Naive thymus-derived CD8-positive, alpha-beta T cell (primary cell): Measurements from ENCODE around the gene PRELP. TPM values are rescaled to one million over a fixed set of nuclear protein-coding genes. Genes with fewer than 3 reads are reported as not detected.
A peak's percentile ranks its signal among the peaks of the same experiment; 100 is the strongest.

Experiments used
- ATAC-seq, 2 donors: fragments of 150-1000 bp; cut with Tn5 transposase in 1 of 2; sonication (Bioruptor Pico), chemical (Tn5 transposase) in 1 of 2; 1 replicate in 1 of 2; 2 replicates in 1 of 2; pipeline ENCODE4 v1.10.0; 2021; ENCODE audit warnings: mild to moderate bottlenecking in 2 of 2, moderate library complexity in 2 of 2
- POLR2A ChIA-PET: fragments of 350-600 bp; sonication (Branson Sonifier 250); formaldehyde crosslinking; loops from one replicate; lab custom pipeline; 2021; ENCODE audit warnings: antibody characterized with exemption; lab: Charles Lee
- DNase-seq, 10 donors: peaks; one replicate each; pipeline versions ENCODE4 v3.0.0 to v3.0.0-alpha.2; 2020 to 2022
- H3K27ac Mint-ChIP-seq, 10 donors: one replicate each; pipeline ENCODE4 v1.8.0; 2020 to 2022; ENCODE audit warnings: mild to moderate bottlenecking in 10 of 10, mixed read lengths in 10 of 10, moderate library complexity in 4 of 10, inconsistent platforms in 1 of 10
- H3K27me3 Mint-ChIP-seq, 5 donors: one replicate each; pipeline ENCODE4 v1.8.0; 2021 to 2022; ENCODE audit warnings: mixed read lengths in 5 of 5
- H3K36me3 Mint-ChIP-seq, 3 donors: one replicate each; pipeline ENCODE4 v1.8.0; 2020 to 2022; ENCODE audit warnings: mixed read lengths in 3 of 3, mild to moderate bottlenecking in 2 of 3, inconsistent platforms in 1 of 3
- H3K4me1 Mint-ChIP-seq, 4 donors: one replicate each; pipeline ENCODE4 v1.8.0; 2021 to 2022; ENCODE audit warnings: mixed read lengths in 4 of 4
- H3K4me3 Mint-ChIP-seq, 10 donors: one replicate each; pipeline ENCODE4 v1.8.0; 2020 to 2022; ENCODE audit warnings: mild to moderate bottlenecking in 10 of 10, mixed read lengths in 10 of 10, moderate library complexity in 6 of 10, inconsistent platforms in 1 of 10
- H3K9me3 Mint-ChIP-seq, 9 donors: one replicate each; pipeline ENCODE4 v1.8.0; 2020 to 2022; ENCODE audit warnings: mixed read lengths in 9 of 9, mild to moderate bottlenecking in 3 of 9, inconsistent platforms in 1 of 9, moderate library complexity in 1 of 9
- polyA plus RNA-seq, 3 donors: library from polyadenylated mRNA; unstranded; fragments of 300-500 nt; fragmentation: Illumina TruSeq; gene quantifications; one replicate each; pipeline ENCODE4 v1.2.3, GENCODE V29; 2021
- total RNA-seq, 8 experiments: library from RNA in 2 of 8; stranded (reverse) in 2 of 8; gene quantifications; one replicate each; pipeline ENCODE4 v1.2.3 and lab custom pipeline; 2021 to 2026

The PRELP gene
- total and polyA plus RNA-seq, 5 experiments from 2014 or later = not detected

- ATAC-seq (no peak), DNase-seq (no peak)
- Mint-ChIP-seq H3K27me3 (no peaks in the 10 kb centered on the region), H3K4me3 (peak overlapping the region; percentile 69 to 87 (median 77)), H3K9me3 (no peaks in the 10 kb centered on the region), H3K27ac (peak overlapping the region in 6 of 10 donors; percentile 31 to 89 (median 64)), H3K36me3 (no peaks in the 10 kb centered on the region), H3K4me1 (peaks cover 2 to 20% (median 11%) of the 10 kb centered on the region in 4 donors)
- POLR2A ChIA-PET = interaction anchor here (1.0 kb wide), 1 partner anchor 220 kb away, joined by 4 read pairs; no protein-coding TSS in a partner anchor
Observed at GRCh38 chr1:203486618-203487370, 11.2 kb downstream of the PRELP start.

- ATAC-seq = no peak
- DNase-seq = no peak
- peak overlapping the region in 1 of 10 donors; percentile 22 for H3K27ac Mint-ChIP-seq
- POLR2A ChIA-PET = interaction anchor here (0.8 to 1.8 kb wide), 4 partner anchors 33 to 221 kb away, joined by 3 to 14 read pairs (median 4); no protein-coding TSS in a partner anchor
- peak overlapping the region in 6 of 10 donors; percentile 7 to 41 (median 20) for H3K4me3 Mint-ChIP-seq
- H3K4me1 Mint-ChIP-seq = peaks cover 2 to 20% (median 11%) of the 10 kb centered on the region in 4 donors
- no peaks in the 10 kb centered on the region for H3K36me3 Mint-ChIP-seq
- H3K9me3 Mint-ChIP-seq = no peaks in the 10 kb centered on the region
- H3K27me3 Mint-ChIP-seq = peaks cover 0 to 3% (median 0%) of the 10 kb centered on the region in 5 donors
Observed at GRCh38 chr1:203488539-203488938, 12.9 kb downstream of the PRELP start.

- POLR2A ChIA-PET = no interaction called here
- Mint-ChIP-seq H3K36me3 (no peaks in the 10 kb centered on the region), H3K27ac (no peak overlapping the region), H3K4me1 (peaks cover 2 to 20% (median 11%) of the 10 kb centered on the region in 4 donors), H3K9me3 (no peaks in the 10 kb centered on the region), H3K27me3 (peaks cover 0 to 5% (median 0%) of the 10 kb centered on the region in 5 donors), H3K4me3 (no peak overlapping the region)
- DNase-seq = no peak
- no peak for ATAC-seq
Observed at GRCh38 chr1:203490607-203491006, 15.0 kb downstream of the PRELP start.

GRCh38 chr1:203491664-203492063, 16.1 kb downstream of the PRELP start:
- Mint-ChIP-seq H3K36me3 (no peaks in the 10 kb centered on the region), H3K27me3 (peaks cover 0 to 5% (median 0%) of the 10 kb centered on the region in 5 donors), H3K4me1 (peaks cover 2 to 20% (median 11%) of the 10 kb centered on the region in 4 donors), H3K9me3 (no peaks in the 10 kb centered on the region), H3K4me3 (no peak overlapping the region), H3K27ac (peak overlapping the region in 1 of 10 donors; percentile 14)
- DNase-seq = no peak
- POLR2A ChIA-PET = no interaction called here
- ATAC-seq = no peak

GRCh38 chr1:203492082-203492747, 16.6 kb downstream of the PRELP start:
- DNase-seq (no peak), ATAC-seq (no peak)
- Mint-ChIP-seq H3K27ac (peak overlapping the region in 2 of 10 donors; percentile 21 to 80), H3K27me3 (peaks cover 0 to 5% (median 0%) of the 10 kb centered on the region in 5 donors), H3K9me3 (no peaks in the 10 kb centered on the region), H3K4me3 (no peak overlapping the region), H3K36me3 (no peaks in the 10 kb centered on the region), H3K4me1 (peaks cover 2 to 17% (median 11%) of the 10 kb centered on the region in 4 donors)
- POLR2A ChIA-PET = no interaction called here

- POLR2A ChIA-PET = no interaction called here
- peak overlapping the region in 2 of 10 donors; percentile 21 to 80 for H3K27ac Mint-ChIP-seq
- no peak for ATAC-seq
- H3K4me1 Mint-ChIP-seq = peaks cover 0 to 12% (median 7%) of the 10 kb centered on the region in 4 donors
- H3K4me3 Mint-ChIP-seq = no peak overlapping the region
- peaks cover 0 to 5% (median 0%) of the 10 kb centered on the region in 5 donors for H3K27me3 Mint-ChIP-seq
- no peaks in the 10 kb centered on the region for H3K9me3 Mint-ChIP-seq
- H3K36me3 Mint-ChIP-seq = no peaks in the 10 kb centered on the region
- DNase-seq = no peak
Observed at GRCh38 chr1:203492748-203493130, 17.1 kb downstream of the PRELP start.

GRCh38 chr1:203493901-203494300, 18.3 kb downstream of the PRELP start, which contains the start of gene OPTC:
Gene OPTC, plus strand, starts transcription at chr1:203494153. Its CDS starts 1,853 bp downstream, at chr1:203496006.
- Mint-ChIP-seq H3K4me3 (no peak within 1 kb of the TSS), H3K4me1 (peaks cover 0 to 5% (median 3%) of the 10 kb centered on the region in 4 donors), H3K9me3 (no peaks in the 10 kb centered on the region), H3K36me3 (no peaks in the 10 kb centered on the region), H3K27ac (peak within 1 kb of the TSS in 1 of 10 donors; percentile 37), H3K27me3 (peaks cover 0 to 5% (median 0%) of the 10 kb centered on the region in 5 donors)
- POLR2A ChIA-PET = no interaction called here
- no peak for DNase-seq
- no peak for ATAC-seq

- H3K27me3 Mint-ChIP-seq = peaks cover 0 to 5% (median 0%) of the 10 kb centered on the region in 5 donors
- POLR2A ChIA-PET = no interaction called here
- H3K4me3 Mint-ChIP-seq = no peak overlapping the region
- peaks cover 0 to 5% (median 2%) of the 10 kb centered on the region in 4 donors for H3K4me1 Mint-ChIP-seq
- no peak overlapping the region for H3K27ac Mint-ChIP-seq
- no peaks in the 10 kb centered on the region for H3K9me3 Mint-ChIP-seq
- no peaks in the 10 kb centered on the region for H3K36me3 Mint-ChIP-seq
- DNase-seq (no peak), ATAC-seq (no peak)
Observed at GRCh38 chr1:203495845-203496244, 20.2 kb downstream of the PRELP start.

GRCh38 chr1:203497269-203497777, 21.7 kb downstream of the PRELP start:
- peaks cover 0 to 5% (median 3%) of the 10 kb centered on the region in 4 donors for H3K4me1 Mint-ChIP-seq
- H3K4me3 Mint-ChIP-seq = no peak overlapping the region
- H3K27ac Mint-ChIP-seq = no peak overlapping the region
- H3K36me3 Mint-ChIP-seq = no peaks in the 10 kb centered on the region
- no peaks in the 10 kb centered on the region for H3K9me3 Mint-ChIP-seq
- ATAC-seq = no peak
- H3K27me3 Mint-ChIP-seq = peaks cover 0 to 5% (median 0%) of the 10 kb centered on the region in 5 donors
- POLR2A ChIA-PET = no interaction called here
- DNase-seq = no peak

GRCh38 chr1:203499643-203500278, 24.2 kb downstream of the PRELP start:
- H3K27ac Mint-ChIP-seq = peak overlapping the region in 1 of 10 donors; percentile 74
- no peak for ATAC-seq
- no peaks in the 10 kb centered on the region for H3K9me3 Mint-ChIP-seq
- peaks cover 0 to 10% (median 6%) of the 10 kb centered on the region in 4 donors for H3K4me1 Mint-ChIP-seq
- POLR2A ChIA-PET = no interaction called here
- no peaks in the 10 kb centered on the region for H3K36me3 Mint-ChIP-seq
- no peak for DNase-seq
- H3K4me3 Mint-ChIP-seq = no peak overlapping the region
- H3K27me3 Mint-ChIP-seq = peaks cover 0 to 2% (median 0%) of the 10 kb centered on the region in 5 donors

GRCh38 chr1:203500279-203500678, 24.7 kb downstream of the PRELP start:
- Mint-ChIP-seq H3K27ac (peak overlapping the region in 4 of 10 donors; percentile 38 to 88 (median 40)), H3K36me3 (no peaks in the 10 kb centered on the region), H3K4me3 (no peak overlapping the region), H3K9me3 (no peaks in the 10 kb centered on the region), H3K4me1 (peaks cover 0 to 12% (median 6%) of the 10 kb centered on the region in 4 donors), H3K27me3 (peaks cover 0 to 2% (median 0%) of the 10 kb centered on the region in 5 donors)
- DNase-seq (no peak), ATAC-seq (no peak)
- POLR2A ChIA-PET = no interaction called here

GRCh38 chr1:203503836-203504235, 28.2 kb downstream of the PRELP start:
- peaks cover 0 to 2% (median 0%) of the 10 kb centered on the region in 5 donors for H3K27me3 Mint-ChIP-seq
- no peak for DNase-seq
- no peak overlapping the region for H3K27ac Mint-ChIP-seq
- no peaks in the 10 kb centered on the region for H3K36me3 Mint-ChIP-seq
- no peak overlapping the region for H3K4me3 Mint-ChIP-seq
- no peaks in the 10 kb centered on the region for H3K9me3 Mint-ChIP-seq
- no peak for ATAC-seq
- H3K4me1 Mint-ChIP-seq = peaks cover 0 to 12% (median 6%) of the 10 kb centered on the region in 4 donors
- POLR2A ChIA-PET = interaction anchor here (0.6 kb wide), 1 partner anchor 236 kb away, joined by 4 read pairs; no protein-coding TSS in a partner anchor
